DMS53 (cell line): ENCODE measurements around the gene MORC4.
A peak's percentile ranks its signal among the peaks of the same experiment; 100 is the strongest.

Source experiments
- DNase-seq: peaks from one replicate; lab custom pipeline; 2025; lab: John Stamatoyannopoulos, UW

MORC4 gene

GRCh38 chrX:106905064-106905708, 94.8 kb downstream of the MORC4 start:
- no peak for DNase-seq

- DNase-seq: no peak
These were observed 96.0 kb downstream of the MORC4 start for GRCh38 chrX:106903856-106904528.

- DNase-seq: no peak
These were observed 96.7 kb downstream of the MORC4 start, which contains the start of gene RIPPLY1 for GRCh38 chrX:106903291-106903824. RIPPLY1 (minus strand) TSS chrX:106903341; CDS start chrX:106903287, 54 bp downstream.

GRCh38 chrX:106902684-106903083, 97.3 kb downstream of the MORC4 start:
- DNase-seq: no peak

- no peak for DNase-seq
These were observed 98.2 kb downstream of the MORC4 start for GRCh38 chrX:106901781-106902219.

GRCh38 chrX:106901341-106901740, 98.7 kb downstream of the MORC4 start:
- DNase-seq: no peak

GRCh38 chrX:106899841-106900240, 100.2 kb downstream of the MORC4 start:
- DNase-seq: no peak

GRCh38 chrX:106899276-106899675, 100.7 kb downstream of the MORC4 start:
- no peak for DNase-seq

- peak; percentile 76 for DNase-seq
These were observed 101.5 kb downstream of the MORC4 start for GRCh38 chrX:106898462-106898861.

- no peak for DNase-seq
These were observed 102.8 kb downstream of the MORC4 start for GRCh38 chrX:106897259-106897658.

- DNase-seq: peak; percentile 62
These were observed 105.0 kb downstream of the MORC4 start for GRCh38 chrX:106894978-106895452.

- peak; percentile 86 for DNase-seq
These were observed 105.6 kb downstream of the MORC4 start for GRCh38 chrX:106894392-106894909.

GRCh38 chrX:106891762-106892460, 108.1 kb downstream of the MORC4 start:
- no peak for DNase-seq
